ENCODE data around the gene SNCG. TPM values are rescaled to one million over a fixed set of nuclear protein-coding genes. Genes with fewer than 3 reads are reported as not detected.
"Not testable (repeated sequence)": the region's sequence is repeated elsewhere in the genome, so short reads cannot be mapped to it uniquely, and the experiment has no call there.

SNCG gene
- total RNA-seq, 2 experiments from 2014 or later = not detected

DNA sequence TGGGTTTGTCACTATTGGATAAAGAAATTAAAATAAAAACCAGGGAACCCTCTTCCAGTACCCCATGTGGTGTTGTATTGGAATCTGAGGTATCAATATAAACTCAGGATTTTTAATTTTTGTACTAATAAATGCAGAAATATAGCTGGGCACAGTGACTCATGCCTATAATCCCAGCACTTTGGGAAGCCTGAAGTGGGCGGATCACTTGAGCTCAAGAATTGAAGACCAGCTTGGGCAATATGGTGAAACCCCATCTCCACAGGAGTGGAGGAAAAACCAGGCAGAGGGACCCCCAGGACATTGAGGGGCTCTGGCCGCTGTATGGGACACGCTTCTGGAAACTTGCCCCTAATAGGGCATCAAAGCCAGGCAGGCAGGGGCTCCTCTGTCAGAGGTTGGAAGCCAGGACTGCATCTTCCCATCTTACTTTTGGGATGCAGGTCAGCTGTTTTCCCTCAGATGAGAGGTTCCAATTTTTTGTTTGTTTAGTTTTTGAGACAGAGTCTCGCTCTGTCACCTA, 21.0 kb downstream of the SNCG start:
- Histone ChIP-seq H2AFZ (ENCODE audit: low read length) (no peak overlapping the region), H3K36me3 (ENCODE audit: insufficient read depth, low read length) (no peaks in the 10 kb centered on the region), H3K9me3 (ENCODE audit: low read length) (no peaks in the 10 kb centered on the region), H3K79me2 (ENCODE audit: insufficient read depth, low read depth, low read length) (no peaks in the 10 kb centered on the region), H3K4me2 (ENCODE audit: low read length) (no peak overlapping the region), H3K4me1 (ENCODE audit: insufficient read depth, low read length, poor library complexity, severe bottlenecking) (no peaks in the 10 kb centered on the region), H3K27ac (ENCODE audit: low read depth, low read length, poor library complexity, severe bottlenecking) (no peak overlapping the region), H3K9me2 (ENCODE audit: insufficient read depth, low read length) (no peaks in the 10 kb centered on the region), H3K4me3 (ENCODE audit: low read depth, low read length, poor library complexity, severe bottlenecking) (no peak overlapping the region), H4K20me1 (ENCODE audit: insufficient read depth, low read length) (no peaks in the 10 kb centered on the region)
- DNase-seq (ENCODE audit: low spot score) = no peak
- TF ChIP-seq, protein P1, sequence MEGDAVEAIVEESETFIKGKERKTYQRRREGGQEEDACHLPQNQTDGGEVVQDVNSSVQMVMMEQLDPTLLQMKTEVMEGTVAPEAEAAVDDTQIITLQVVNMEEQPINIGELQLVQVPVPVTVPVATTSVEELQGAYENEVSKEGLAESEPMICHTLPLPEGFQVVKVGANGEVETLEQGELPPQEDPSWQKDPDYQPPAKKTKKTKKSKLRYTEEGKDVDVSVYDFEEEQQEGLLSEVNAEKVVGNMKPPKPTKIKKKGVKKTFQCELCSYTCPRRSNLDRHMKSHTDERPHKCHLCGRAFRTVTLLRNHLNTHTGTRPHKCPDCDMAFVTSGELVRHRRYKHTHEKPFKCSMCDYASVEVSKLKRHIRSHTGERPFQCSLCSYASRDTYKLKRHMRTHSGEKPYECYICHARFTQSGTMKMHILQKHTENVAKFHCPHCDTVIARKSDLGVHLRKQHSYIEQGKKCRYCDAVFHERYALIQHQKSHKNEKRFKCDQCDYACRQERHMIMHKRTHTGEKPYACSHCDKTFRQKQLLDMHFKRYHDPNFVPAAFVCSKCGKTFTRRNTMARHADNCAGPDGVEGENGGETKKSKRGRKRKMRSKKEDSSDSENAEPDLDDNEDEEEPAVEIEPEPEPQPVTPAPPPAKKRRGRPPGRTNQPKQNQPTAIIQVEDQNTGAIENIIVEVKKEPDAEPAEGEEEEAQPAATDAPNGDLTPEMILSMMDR (conservative IDR thresholded peaks at IDR 0.05; ENCODE audit: low read length) = no peak
- no peak for TF ChIP-seq EZH2phosphoT487 (IDR thresholded peaks at IDR 0.05; ENCODE audit: borderline replicate concordance, low read depth, low read length)
- POLR2A ChIA-PET = no interaction called here
- BruUV-seq (replicated peaks) = no TSS peak
- CTCF ChIA-PET (ENCODE audit: unreplicated experiment) = no interaction called here
- intact Hi-C loops (cut with micrococcal nuclease; ENCODE audit: unreplicated experiment) = no loop called here

DNA sequence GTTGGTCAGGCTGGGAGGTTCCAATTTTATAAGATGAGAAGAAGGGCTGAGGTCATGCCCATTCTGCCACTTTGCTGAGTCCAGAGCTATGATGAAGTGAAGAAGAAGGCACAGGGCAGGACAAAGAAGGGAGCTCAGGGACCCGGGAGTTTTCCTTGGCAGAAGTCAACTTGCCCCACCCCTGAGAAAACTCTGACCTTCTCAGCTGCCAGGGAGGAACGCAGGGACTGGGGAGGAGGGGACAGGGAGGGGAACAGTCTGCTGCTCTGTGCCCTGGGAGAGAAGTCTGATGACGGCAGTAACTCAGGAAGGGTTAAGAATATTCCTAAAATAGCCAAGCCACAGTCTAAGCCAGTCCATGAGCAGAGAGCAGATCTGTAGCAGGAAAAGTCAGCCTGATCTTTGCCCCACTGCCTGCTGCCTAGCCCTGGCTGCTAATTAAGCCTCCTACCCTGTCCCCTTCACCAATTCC, 21.6 kb downstream of the SNCG start:
- no peak for DNase-seq (ENCODE audit: low spot score)
- CTCF ChIA-PET (ENCODE audit: unreplicated experiment) = no interaction called here

DNA sequence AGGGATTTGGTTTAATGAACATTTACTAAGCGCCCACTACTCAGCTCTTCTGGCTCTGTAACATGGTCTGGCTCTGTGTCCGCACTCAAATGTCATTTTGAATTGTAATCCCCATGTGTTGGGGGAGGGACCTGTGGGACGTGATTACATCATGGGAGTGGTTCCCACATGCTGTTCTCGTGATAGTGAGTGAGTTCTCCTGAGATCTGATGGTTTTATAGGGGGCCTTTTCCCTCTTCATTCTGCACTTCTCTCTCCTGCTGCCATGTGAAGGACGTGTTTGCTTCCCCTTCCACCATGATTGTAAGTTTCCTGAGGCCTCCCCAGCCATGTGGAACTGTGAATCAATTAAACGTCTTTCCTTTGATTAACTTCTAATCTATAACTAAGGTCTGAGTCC, 22.6 kb downstream of the SNCG start:
- H3K4me1 ChIP-seq (ENCODE audit: insufficient read depth, low read length, poor library complexity, severe bottlenecking); H3K4me3 ChIP-seq (ENCODE audit: low read depth, low read length, poor library complexity, severe bottlenecking); H3K4me2 ChIP-seq (ENCODE audit: low read length); H3K9me2 ChIP-seq (ENCODE audit: insufficient read depth, low read length); H3K27ac ChIP-seq (ENCODE audit: low read depth, low read length, poor library complexity, severe bottlenecking); H3K36me3 ChIP-seq (ENCODE audit: insufficient read depth, low read length); H4K20me1 ChIP-seq (ENCODE audit: insufficient read depth, low read length); H3K9me3 ChIP-seq (ENCODE audit: low read length); DNase-seq (ENCODE audit: low spot score); POLR2A ChIA-PET; CTCF ChIA-PET (ENCODE audit: unreplicated experiment); BruUV-seq (replicated peaks); H2AFZ ChIP-seq (ENCODE audit: low read length); intact Hi-C loops (cut with micrococcal nuclease; ENCODE audit: unreplicated experiment); H3K79me2 ChIP-seq (ENCODE audit: insufficient read depth, low read depth, low read length): not testable (repeated sequence)

More for the DNA sequence above, 21.6 kb downstream of the SNCG start:
- Histone ChIP-seq H3K9me2 (ENCODE audit: insufficient read depth, low read length) (no peaks in the 10 kb centered on the region), H3K27ac (ENCODE audit: low read depth, low read length, poor library complexity, severe bottlenecking) (no peak overlapping the region), H4K20me1 (ENCODE audit: insufficient read depth, low read length) (no peaks in the 10 kb centered on the region), H3K4me3 (ENCODE audit: low read depth, low read length, poor library complexity, severe bottlenecking) (no peak overlapping the region), H3K4me1 (ENCODE audit: insufficient read depth, low read length, poor library complexity, severe bottlenecking) (no peaks in the 10 kb centered on the region), H3K9me3 (ENCODE audit: low read length) (no peaks in the 10 kb centered on the region), H2AFZ (ENCODE audit: low read length) (no peak overlapping the region), H3K4me2 (ENCODE audit: low read length) (no peak overlapping the region), H3K36me3 (ENCODE audit: insufficient read depth, low read length) (no peaks in the 10 kb centered on the region), H3K79me2 (ENCODE audit: insufficient read depth, low read depth, low read length) (no peaks in the 10 kb centered on the region)
- intact Hi-C loops (cut with micrococcal nuclease; ENCODE audit: unreplicated experiment) = no loop called here
- BruUV-seq (replicated peaks) = no TSS peak
- no peak for TF ChIP-seq EZH2phosphoT487 (IDR thresholded peaks at IDR 0.05; ENCODE audit: borderline replicate concordance, low read depth, low read length)
- TF ChIP-seq, protein P1 (conservative IDR thresholded peaks at IDR 0.05; ENCODE audit: low read length) = no peak
- POLR2A ChIA-PET = no interaction called here
